GM04504 (cell line): ENCODE results near the gene SIK3.
"Not testable (repeated sequence)": the region's sequence is repeated elsewhere in the genome, so short reads cannot be mapped to it uniquely, and the experiment has no call there.

Experiments used
- DNase-seq: peaks from one replicate; pipeline ENCODE4 v3.0.0-alpha.2; 2012; ENCODE audit warnings: low read depth

The SIK3 gene

GRCh38 chr11:116838321-116839084 is 259.7 kb downstream of the SIK3 start:
- DNase-seq, result no peak

- no peak for DNase-seq
Observed at GRCh38 chr11:116837231-116838091, 260.8 kb downstream of the SIK3 start, which contains the start of gene APOA1. Gene APOA1 (minus strand): TSS chr11:116837622. CDS start chr11:116837387, 235 bp downstream.

GRCh38 chr11:116836632-116836991 is 261.6 kb downstream of the SIK3 start:
- DNase-seq, result no peak

- DNase-seq, result peak; percentile 86
Observed at GRCh38 chr11:116835791-116836631, 262.2 kb downstream of the SIK3 start.

- DNase-seq, result no peak
Observed at GRCh38 chr11:116835042-116835772, 263.0 kb downstream of the SIK3 start.

- DNase-seq, result not testable (repeated sequence)
Observed at GRCh38 chr11:116834535-116835041, 263.6 kb downstream of the SIK3 start.

- no peak for DNase-seq
Observed at GRCh38 chr11:116833816-116834534, 264.3 kb downstream of the SIK3 start.

GRCh38 chr11:116833491-116833815 is 264.8 kb downstream of the SIK3 start:
- no peak for DNase-seq

GRCh38 chr11:116832350-116833290 is 265.6 kb downstream of the SIK3 start:
- DNase-seq, result no peak

- DNase-seq, result no peak
Observed at GRCh38 chr11:116831790-116832349, 266.4 kb downstream of the SIK3 start.

GRCh38 chr11:116830184-116830912 is 267.9 kb downstream of the SIK3 start:
- DNase-seq, result no peak

GRCh38 chr11:116829525-116830183 is 268.6 kb downstream of the SIK3 start, which contains the start of gene APOC3:
Gene APOC3 (plus strand): TSS chr11:116829907. CDS start chr11:116830583, 676 bp downstream.
- no peak for DNase-seq

- DNase-seq, result no peak
Observed at GRCh38 chr11:116828632-116829524, 269.4 kb downstream of the SIK3 start.

GRCh38 chr11:116827461-116827860 is 270.8 kb downstream of the SIK3 start:
- DNase-seq, result no peak

- no peak for DNase-seq
Observed at GRCh38 chr11:116826751-116827431, 271.3 kb downstream of the SIK3 start.
